Spinal cord (tissue), 10 donors: ENCODE results near the gene GALNT16. TPM values are rescaled to one million over a fixed set of nuclear protein-coding genes. Genes with fewer than 3 reads are reported as not detected.

ENCODE experiments used
- DNase-seq, 6 donors: peaks; one replicate each; pipeline versions ENCODE4 v3.0.0 to v3.0.0-alpha.2; 2013 to 2015; ENCODE audit warnings: low spot score in 6 of 6, low read depth in 4 of 6
- H3K27ac ChIP-seq: one replicate; pipeline ENCODE4 v1.5.1; 2013; ENCODE audit warnings: low read depth, low read length, control low read depth
- H3K27me3 ChIP-seq: one replicate; pipeline ENCODE4 v1.6.1; 2013; ENCODE audit warnings: low read length; ENCODE audit not compliant: control insufficient read depth, insufficient read depth
- H3K36me3 ChIP-seq: one replicate; pipeline ENCODE4 v1.6.1; 2013; ENCODE audit warnings: low read length; ENCODE audit not compliant: control insufficient read depth, insufficient read depth
- H3K4me1 ChIP-seq: one replicate; pipeline ENCODE4 v1.6.1; 2013; ENCODE audit warnings: low read length; ENCODE audit not compliant: control insufficient read depth, insufficient read depth
- H3K4me3 ChIP-seq: one replicate; pipeline ENCODE4 v1.5.1; 2013; ENCODE audit warnings: low read depth, low read length, control low read depth
- H3K9me3 ChIP-seq: one replicate; pipeline ENCODE4 v1.6.1; 2013; ENCODE audit warnings: low read length; ENCODE audit not compliant: control insufficient read depth, insufficient read depth
- WGBS: methylation state at CpG from one replicate; pipeline ENCODE4 v1.1.5; 2013; ENCODE audit warnings: missing lambda C conversion rate; ENCODE audit not compliant: insufficient coverage; 5-methylcytosine and 5-hydroxymethylcytosine counted together
- polyA plus RNA-seq, 2 donors: library from polyadenylated mRNA; unstranded; fragments of 120-200 nt; gene quantifications; one replicate each; pipeline ENCODE4 v1.2.1, GENCODE V29; 2013; ENCODE audit not compliant: insufficient read length in 2 of 2
- total RNA-seq, 2 donors: library from RNA; depleted of rRNA in 1 of 2; stranded (reverse); fragments of 120-200 nt in 1 of 2; fragments of >200 nt in 1 of 2; gene quantifications; one replicate each; pipeline versions ENCODE4 v1.2.3 to v1.2.4, GENCODE V29; 2013 to 2014
- donor health status: healthy.

Gene GALNT16
- total and polyA plus RNA-seq, 4 donors: 9.5 to 60.2 (median 31.5) TPM

- DNase-seq: no peak
- H3K4me1 ChIP-seq: no peaks in the 10 kb centered on the region
- H3K27me3 ChIP-seq: no peaks in the 10 kb centered on the region
- no CpG with 5 or more reads among the region's 1 CpG for WGBS
- no peak overlapping the region for H3K27ac ChIP-seq
- peaks cover 44% of the 10 kb centered on the region for H3K36me3 ChIP-seq
- no peak overlapping the region for H3K4me3 ChIP-seq
- H3K9me3 ChIP-seq: no peaks in the 10 kb centered on the region
Observed at GRCh38 chr14:69235708-69236107, 24.2 kb upstream of the GALNT16 start.

DNA sequence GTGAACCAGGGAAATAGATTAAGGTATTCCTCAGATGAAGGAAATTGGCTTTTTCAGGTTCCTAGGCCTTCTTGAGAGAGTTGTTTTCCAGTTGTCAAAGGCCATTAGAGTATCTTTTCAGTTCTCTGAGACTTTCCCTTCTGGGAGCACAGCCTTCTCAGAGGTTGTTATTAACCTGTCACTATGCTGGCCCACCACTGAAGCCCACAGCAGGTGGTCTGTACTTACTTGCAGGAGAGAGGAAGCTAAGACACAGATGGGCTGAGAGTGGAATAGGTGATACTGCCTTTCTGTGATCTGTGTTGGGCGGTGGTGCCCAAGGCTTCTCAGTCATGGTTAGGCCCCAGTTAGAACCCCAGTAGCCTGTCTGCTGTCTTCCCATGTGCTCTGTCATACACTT lies 22.8 kb upstream of the GALNT16 start:
- Histone ChIP-seq H3K9me3 (no peaks in the 10 kb centered on the region), H3K27ac (no peak overlapping the region), H3K4me1 (no peaks in the 10 kb centered on the region), H3K36me3 (peaks cover 44% of the 10 kb centered on the region), H3K27me3 (no peaks in the 10 kb centered on the region), H3K4me3 (no peak overlapping the region)
- 92% methylated on average over 1 of the region's 1 CpG for WGBS
- DNase-seq: no peak

- no peaks in the 10 kb centered on the region for H3K9me3 ChIP-seq
- DNase-seq: no peak
- H3K27me3 ChIP-seq: no peaks in the 10 kb centered on the region
- peaks cover 43% of the 10 kb centered on the region for H3K36me3 ChIP-seq
- no peak overlapping the region for H3K27ac ChIP-seq
- H3K4me1 ChIP-seq: no peaks in the 10 kb centered on the region
- H3K4me3 ChIP-seq: no peak overlapping the region
- 87% methylated on average over 12 of the region's 12 CpGs for WGBS
Observed at GRCh38 chr14:69237584-69237983, 22.4 kb upstream of the GALNT16 start.

GRCh38 chr14:69238883-69239282 lies 21.1 kb upstream of the GALNT16 start:
- Histone ChIP-seq H3K4me3 (no peak overlapping the region), H3K4me1 (no peaks in the 10 kb centered on the region), H3K9me3 (no peaks in the 10 kb centered on the region), H3K27me3 (no peaks in the 10 kb centered on the region), H3K27ac (no peak overlapping the region), H3K36me3 (peaks cover 39% of the 10 kb centered on the region)
- no peak for DNase-seq
- no CpG with 5 or more reads among the region's 4 CpGs for WGBS

DNA sequence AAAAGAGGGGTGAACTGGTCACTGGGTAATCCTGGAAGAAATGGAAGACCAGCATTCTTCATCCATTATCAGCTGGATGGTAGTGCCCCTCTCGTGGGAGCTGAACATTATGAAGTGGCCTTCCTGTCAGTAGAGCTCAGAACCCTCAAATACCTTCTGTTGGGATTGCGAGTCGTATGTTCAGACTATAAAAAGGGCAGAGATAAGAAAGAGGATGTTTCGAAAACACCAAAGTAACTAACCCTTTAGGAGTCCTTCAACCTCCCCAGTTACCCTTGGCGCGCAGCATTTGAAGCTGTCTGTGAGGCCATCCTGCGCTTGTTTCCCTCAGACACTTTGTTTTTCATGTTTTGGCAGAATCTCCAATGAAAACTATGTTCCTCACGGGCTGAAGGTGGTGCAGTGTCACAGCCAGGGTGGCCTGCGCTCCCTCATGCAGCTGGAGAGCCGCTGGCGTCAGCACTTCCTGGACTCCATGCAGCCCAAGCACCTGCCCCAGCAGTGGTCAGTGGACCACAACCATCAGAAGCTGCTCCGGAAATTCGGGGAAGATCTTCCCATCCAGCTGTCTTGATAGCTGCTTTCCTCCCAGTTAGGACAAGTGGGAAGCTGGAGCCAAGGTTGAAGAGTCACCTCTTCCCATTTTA lies 19.3 kb upstream of the GALNT16 start:
- peaks cover 39% of the 10 kb centered on the region for H3K36me3 ChIP-seq

DNA sequence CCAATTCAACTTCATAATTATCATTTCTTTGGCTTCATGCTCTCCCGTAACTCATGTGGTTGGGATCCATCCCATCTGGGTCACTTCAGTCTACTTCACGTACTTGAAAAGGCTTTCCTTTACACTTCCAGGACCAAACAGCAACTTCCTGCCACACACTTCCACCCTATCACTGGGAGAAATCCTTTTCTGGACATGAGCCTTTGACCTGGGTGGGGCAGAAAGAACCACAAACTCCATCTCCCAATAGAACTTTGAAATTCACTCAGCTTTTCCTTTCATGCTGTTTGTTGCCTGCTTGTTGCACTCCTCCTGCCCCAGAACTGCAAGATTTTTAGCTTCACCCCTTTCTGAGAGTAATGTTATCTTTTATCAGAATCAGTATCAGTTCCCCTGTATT lies 18.4 kb upstream of the GALNT16 start:
- no peak overlapping the region for H3K27ac ChIP-seq
- no peaks in the 10 kb centered on the region for H3K9me3 ChIP-seq
- no peak overlapping the region for H3K4me3 ChIP-seq
- peaks cover 30% of the 10 kb centered on the region for H3K36me3 ChIP-seq
- H3K27me3 ChIP-seq: no peaks in the 10 kb centered on the region
- no peaks in the 10 kb centered on the region for H3K4me1 ChIP-seq
- DNase-seq: no peak
- 100% methylated on average over 2 of the region's 2 CpGs for whole genome bisulfite sequencing

More for the DNA sequence above, 19.3 kb upstream of the GALNT16 start:
- Histone ChIP-seq H3K4me1 (no peaks in the 10 kb centered on the region), H3K9me3 (no peaks in the 10 kb centered on the region), H3K4me3 (no peak overlapping the region), H3K27ac (no peak overlapping the region), H3K27me3 (no peaks in the 10 kb centered on the region)
- DNase-seq: no peak
- WGBS: 92% methylated on average over 9 of the region's 13 CpGs

DNA sequence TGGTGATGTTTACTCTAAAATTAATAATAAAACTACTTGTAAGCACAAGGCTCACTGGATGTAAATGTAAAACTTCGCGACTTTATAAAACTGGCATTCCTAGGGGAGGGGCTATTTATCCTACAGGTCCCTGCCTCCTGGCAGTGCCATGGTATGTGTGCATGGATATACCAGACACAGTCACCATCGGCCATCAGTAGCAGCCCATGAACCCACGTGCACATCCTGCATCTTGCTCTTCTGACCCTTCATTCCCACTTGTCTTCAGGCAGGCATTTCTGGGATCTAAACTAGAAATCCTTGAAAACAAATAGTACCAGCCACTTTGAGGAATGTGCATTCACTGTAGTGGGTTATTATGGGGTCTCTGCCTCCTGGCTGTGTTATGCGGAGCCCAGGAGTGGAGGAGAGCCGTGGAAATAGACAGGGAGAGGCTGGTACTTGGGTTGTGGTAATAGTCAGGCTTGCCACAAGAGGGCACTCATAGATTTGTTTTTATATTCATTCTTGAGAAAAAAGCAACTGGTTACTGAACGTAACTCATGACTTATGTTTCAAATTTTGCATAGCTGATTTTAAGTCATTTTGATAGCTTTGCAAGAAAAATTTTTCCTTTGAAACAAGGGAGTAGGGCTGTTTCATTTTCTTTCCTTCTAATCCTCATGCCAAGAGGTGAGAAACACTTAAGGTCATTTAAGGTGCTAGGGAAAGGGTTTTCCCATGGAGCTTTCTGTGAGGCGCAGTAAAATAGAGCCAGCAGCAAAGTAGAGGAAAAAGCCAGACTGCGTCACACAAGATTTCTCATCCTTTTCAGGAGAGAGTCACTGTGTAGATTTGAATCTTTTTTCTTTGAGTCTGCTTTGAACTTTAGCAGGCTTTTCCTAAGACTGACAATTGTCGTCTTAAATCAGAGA lies 17.4 kb upstream of the GALNT16 start:
- peak in 3 of 6 donors; percentile 64 to 95 (median 88) for DNase-seq
- Histone ChIP-seq H3K36me3 (peaks cover 21% of the 10 kb centered on the region), H3K9me3 (no peaks in the 10 kb centered on the region), H3K27me3 (no peaks in the 10 kb centered on the region), H3K4me1 (no peaks in the 10 kb centered on the region), H3K27ac (no peak overlapping the region), H3K4me3 (no peak overlapping the region)
- 56% methylated on average over 4 of the region's 10 CpGs for WGBS

DNA sequence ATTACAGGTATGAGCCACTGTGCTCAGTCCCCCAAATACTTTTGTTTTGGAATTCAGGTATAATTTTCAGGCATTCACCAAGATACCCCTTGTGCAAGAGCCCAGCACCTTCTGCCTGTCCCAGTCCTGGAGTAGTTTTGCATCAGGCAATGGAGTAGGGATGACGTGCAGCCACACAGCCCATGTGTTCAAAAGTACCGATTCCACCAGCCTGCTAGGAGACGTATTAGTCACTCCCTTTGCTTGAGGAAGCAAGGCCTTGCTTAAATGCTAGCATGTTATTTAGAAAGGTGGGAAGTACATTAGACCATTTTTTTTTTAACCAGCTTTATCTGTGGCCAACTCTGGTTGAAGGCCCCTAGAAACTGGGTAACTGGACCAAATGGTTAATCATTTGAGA lies 15.0 kb upstream of the GALNT16 start:
- Histone ChIP-seq H3K27ac (no peak overlapping the region), H3K36me3 (peaks cover 11% of the 10 kb centered on the region), H3K27me3 (no peaks in the 10 kb centered on the region), H3K4me3 (no peak overlapping the region), H3K9me3 (no peaks in the 10 kb centered on the region), H3K4me1 (no peaks in the 10 kb centered on the region)
- 95% methylated on average over 3 of the region's 3 CpGs for WGBS
- no peak for DNase-seq

GRCh38 chr14:69246331-69246730 lies 13.6 kb upstream of the GALNT16 start:
- H3K4me3 ChIP-seq: no peak overlapping the region
- DNase-seq: peak in 1 of 6 donors; percentile 69
- H3K27ac ChIP-seq: no peak overlapping the region
- H3K36me3 ChIP-seq: peaks cover 12% of the 10 kb centered on the region
- no peaks in the 10 kb centered on the region for H3K4me1 ChIP-seq
- 50% methylated on average over 1 of the region's 3 CpGs for WGBS
- no peaks in the 10 kb centered on the region for H3K27me3 ChIP-seq
- no peaks in the 10 kb centered on the region for H3K9me3 ChIP-seq
